Activated CD4-positive, alpha-beta memory T cell treated with anti-CD3 and anti-CD28 coated beads for 36 hours (primary cell): ENCODE data around the gene DOK6. TPM values are rescaled to one million over a fixed set of nuclear protein-coding genes. Genes with fewer than 3 reads are reported as not detected.

ENCODE experiments used
- CTCF ChIA-PET: fragments of 350-600 bp; sonication (Branson Sonifier 250); formaldehyde crosslinking; loops from one replicate; lab custom pipeline; 2021; ENCODE audit warnings: antibody characterized with exemption, inconsistent platforms; lab: Charles Lee
- POLR2A ChIA-PET: fragments of 350-600 bp; sonication (Branson Sonifier 250); formaldehyde crosslinking; loops from one replicate; lab custom pipeline; 2021; ENCODE audit warnings: antibody characterized with exemption; lab: Charles Lee
- DNase-seq: peaks from one replicate; pipeline ENCODE4 v3.0.0-alpha.2; 2020
- H3K27ac Mint-ChIP-seq: one replicate; pipeline ENCODE4 v1.8.0; 2021; ENCODE audit warnings: mixed read lengths
- H3K27me3 Mint-ChIP-seq: one replicate; pipeline ENCODE4 v1.8.0; 2021; ENCODE audit warnings: mixed read lengths
- H3K36me3 Mint-ChIP-seq: one replicate; pipeline ENCODE4 v1.8.0; 2021; ENCODE audit warnings: mixed read lengths
- H3K4me1 Mint-ChIP-seq: one replicate; pipeline ENCODE4 v1.8.0; 2021; ENCODE audit warnings: low read depth, mixed read lengths
- H3K4me3 Mint-ChIP-seq: one replicate; pipeline ENCODE4 v1.8.0; 2021; ENCODE audit warnings: mild to moderate bottlenecking, mixed read lengths
- H3K9me3 Mint-ChIP-seq: one replicate; pipeline ENCODE4 v1.8.0; 2021; ENCODE audit warnings: mixed read lengths
- intact Hi-C: fragments of 100-400 bp; cut with micrococcal nuclease; formaldehyde crosslinking; loops from one replicate; pipeline ENCODE4 v1.15.1; 2023
- total RNA-seq, 2 experiments: library from RNA; stranded (reverse); gene quantifications; one replicate each; pipeline ENCODE4 v1.2.3, GENCODE V29; 2021

Gene DOK6
- total RNA-seq, 2 experiments from 2014 or later, result not detected

- DNase-seq, result no peak
- intact Hi-C loops, result no loop called here
- CTCF ChIA-PET, result no interaction called here
- peaks cover 6% of the 10 kb centered on the region for H3K9me3 Mint-ChIP-seq
- H3K36me3 Mint-ChIP-seq, result peaks cover 12% of the 10 kb centered on the region
- H3K27me3 Mint-ChIP-seq, result no peaks in the 10 kb centered on the region
- no peak overlapping the region for H3K4me3 Mint-ChIP-seq
- no peaks in the 10 kb centered on the region for H3K4me1 Mint-ChIP-seq
- POLR2A ChIA-PET, result no interaction called here
- H3K27ac Mint-ChIP-seq, result no peak overlapping the region
Observed at GRCh38 chr18:69747388-69747787, 346.7 kb downstream of the DOK6 start.

GRCh38 chr18:69752737-69753380 lies 352.2 kb downstream of the DOK6 start:
- Mint-ChIP-seq H3K27ac (no peak overlapping the region), H3K9me3 (peaks cover 19% of the 10 kb centered on the region), H3K4me3 (no peak overlapping the region), H3K36me3 (peaks cover 31% of the 10 kb centered on the region), H3K4me1 (peaks cover 28% of the 10 kb centered on the region), H3K27me3 (no peaks in the 10 kb centered on the region)
- intact Hi-C loops, result no loop called here
- CTCF ChIA-PET, result no interaction called here
- POLR2A ChIA-PET, result no interaction called here
- DNase-seq, result no peak

GRCh38 chr18:69754108-69754507 lies 353.4 kb downstream of the DOK6 start:
- DNase-seq, result no peak
- no peak overlapping the region for H3K27ac Mint-ChIP-seq
- peaks cover 19% of the 10 kb centered on the region for H3K9me3 Mint-ChIP-seq
- ChIA-PET POLR2A (no interaction called here), CTCF (no interaction called here)
- no peak overlapping the region for H3K4me3 Mint-ChIP-seq
- peaks cover 29% of the 10 kb centered on the region for H3K36me3 Mint-ChIP-seq
- intact Hi-C loops, result no loop called here
- H3K4me1 Mint-ChIP-seq, result peaks cover 36% of the 10 kb centered on the region
- no peaks in the 10 kb centered on the region for H3K27me3 Mint-ChIP-seq

GRCh38 chr18:69755041-69755440 lies 354.4 kb downstream of the DOK6 start:
- H3K9me3 Mint-ChIP-seq, result peaks cover 18% of the 10 kb centered on the region
- intact Hi-C loops, result no loop called here
- CTCF ChIA-PET, result no interaction called here

GRCh38 chr18:69755856-69756496 lies 355.3 kb downstream of the DOK6 start:
- intact Hi-C loops, result no loop called here
- Mint-ChIP-seq H3K4me3 (no peak overlapping the region), H3K36me3 (peaks cover 20% of the 10 kb centered on the region), H3K4me1 (peaks cover 36% of the 10 kb centered on the region), H3K9me3 (peaks cover 13% of the 10 kb centered on the region), H3K27me3 (no peaks in the 10 kb centered on the region), H3K27ac (no peak overlapping the region)
- ChIA-PET POLR2A (no interaction called here), CTCF (no interaction called here)
- no peak for DNase-seq

More at GRCh38 chr18:69755041-69755440, 354.4 kb downstream of the DOK6 start:
- peaks cover 28% of the 10 kb centered on the region for H3K36me3 Mint-ChIP-seq
- peaks cover 36% of the 10 kb centered on the region for H3K4me1 Mint-ChIP-seq
- no peak for DNase-seq
- H3K27me3 Mint-ChIP-seq, result no peaks in the 10 kb centered on the region
- no peak overlapping the region for H3K4me3 Mint-ChIP-seq
- H3K27ac Mint-ChIP-seq, result no peak overlapping the region
- POLR2A ChIA-PET, result no interaction called here

GRCh38 chr18:69757733-69758132 lies 357.0 kb downstream of the DOK6 start:
- intact Hi-C loops, result no loop called here
- ChIA-PET POLR2A (no interaction called here), CTCF (no interaction called here)
- no peak overlapping the region for H3K27ac Mint-ChIP-seq
- no peak overlapping the region for H3K4me3 Mint-ChIP-seq
- H3K4me1 Mint-ChIP-seq, result peaks cover 36% of the 10 kb centered on the region
- no peak for DNase-seq
- H3K27me3 Mint-ChIP-seq, result no peaks in the 10 kb centered on the region
- peaks cover 13% of the 10 kb centered on the region for H3K9me3 Mint-ChIP-seq
- peaks cover 19% of the 10 kb centered on the region for H3K36me3 Mint-ChIP-seq

GRCh38 chr18:69758458-69758857 lies 357.8 kb downstream of the DOK6 start:
- ChIA-PET POLR2A (no interaction called here), CTCF (no interaction called here)
- no peak overlapping the region for H3K27ac Mint-ChIP-seq
- peaks cover 13% of the 10 kb centered on the region for H3K9me3 Mint-ChIP-seq
- H3K4me3 Mint-ChIP-seq, result no peak overlapping the region
- H3K36me3 Mint-ChIP-seq, result peaks cover 19% of the 10 kb centered on the region
- intact Hi-C loops, result no loop called here
- DNase-seq, result no peak
- H3K27me3 Mint-ChIP-seq, result no peaks in the 10 kb centered on the region
- H3K4me1 Mint-ChIP-seq, result peaks cover 36% of the 10 kb centered on the region

GRCh38 chr18:69759046-69759445 lies 358.4 kb downstream of the DOK6 start:
- no peak for DNase-seq
- CTCF ChIA-PET, result no interaction called here
- Mint-ChIP-seq H3K4me1 (peaks cover 36% of the 10 kb centered on the region), H3K27ac (no peak overlapping the region), H3K4me3 (no peak overlapping the region), H3K36me3 (peaks cover 21% of the 10 kb centered on the region), H3K9me3 (peaks cover 13% of the 10 kb centered on the region), H3K27me3 (no peaks in the 10 kb centered on the region)
- intact Hi-C loops, result no loop called here
- POLR2A ChIA-PET, result no interaction called here

- Mint-ChIP-seq H3K9me3 (no peaks in the 10 kb centered on the region), H3K4me3 (no peak overlapping the region), H3K27me3 (no peaks in the 10 kb centered on the region), H3K36me3 (peaks cover 7% of the 10 kb centered on the region), H3K4me1 (peaks cover 7% of the 10 kb centered on the region), H3K27ac (no peak overlapping the region)
- no peak for DNase-seq
- intact Hi-C loops, result no loop called here
- POLR2A ChIA-PET, result no interaction called here
- CTCF ChIA-PET, result no interaction called here
Observed at GRCh38 chr18:69763002-69763401, 362.3 kb downstream of the DOK6 start.

- no peak for DNase-seq
- Mint-ChIP-seq H3K4me1 (no peaks in the 10 kb centered on the region), H3K36me3 (peaks cover 8% of the 10 kb centered on the region), H3K27ac (no peak overlapping the region), H3K4me3 (no peak overlapping the region), H3K27me3 (no peaks in the 10 kb centered on the region), H3K9me3 (no peaks in the 10 kb centered on the region)
- ChIA-PET CTCF (no interaction called here), POLR2A (no interaction called here)
- intact Hi-C loops, result no loop called here
Observed at GRCh38 chr18:69763821-69764220, 363.1 kb downstream of the DOK6 start.

- Mint-ChIP-seq H3K4me1 (peaks cover 10% of the 10 kb centered on the region), H3K9me3 (peaks cover 4% of the 10 kb centered on the region), H3K27ac (no peak overlapping the region), H3K36me3 (peaks cover 8% of the 10 kb centered on the region), H3K4me3 (no peak overlapping the region), H3K27me3 (no peaks in the 10 kb centered on the region)
- ChIA-PET CTCF (interaction anchor here (0.7 kb wide), 1 partner anchor 85 kb away, joined by 3 read pairs; no protein-coding TSS in a partner anchor), POLR2A (no interaction called here)
- DNase-seq, result no peak
- intact Hi-C loops, result no loop called here
Observed at GRCh38 chr18:69770238-69770637, 369.6 kb downstream of the DOK6 start.

GRCh38 chr18:69774831-69775230 lies 374.1 kb downstream of the DOK6 start:
- CTCF ChIA-PET, result no interaction called here
- no peak for DNase-seq
- Mint-ChIP-seq H3K9me3 (peaks cover 4% of the 10 kb centered on the region), H3K4me1 (peaks cover 10% of the 10 kb centered on the region), H3K27me3 (no peaks in the 10 kb centered on the region), H3K27ac (no peak overlapping the region), H3K4me3 (no peak overlapping the region), H3K36me3 (peaks cover 7% of the 10 kb centered on the region)
- POLR2A ChIA-PET, result no interaction called here
- intact Hi-C loops, result no loop called here

- ChIA-PET POLR2A (no interaction called here), CTCF (no interaction called here)
- H3K27ac Mint-ChIP-seq, result no peak overlapping the region
- H3K4me1 Mint-ChIP-seq, result peaks cover 10% of the 10 kb centered on the region
- no peaks in the 10 kb centered on the region for H3K27me3 Mint-ChIP-seq
- DNase-seq, result no peak
- intact Hi-C loops, result no loop called here
- peaks cover 9% of the 10 kb centered on the region for H3K36me3 Mint-ChIP-seq
- H3K9me3 Mint-ChIP-seq, result peaks cover 4% of the 10 kb centered on the region
- H3K4me3 Mint-ChIP-seq, result no peak overlapping the region
Observed at GRCh38 chr18:69777248-69777647, 376.6 kb downstream of the DOK6 start.
